Prostate gland (tissue), 2 donors: ENCODE measurements around the gene HIVEP2.

Experiments used
- POLR2A ChIP-seq: fragments of 450-650 bp; IDR thresholded peaks from one replicate; pipeline ENCODE4 v1.6.1; 2016; ENCODE audit warnings: antibody characterized with exemption, mild to moderate bottlenecking
- POLR2AphosphoS5 ChIP-seq: sonication (generic); formaldehyde crosslinking; IDR thresholded peaks from one replicate; pipeline ENCODE4 v1.6.1; 2017; ENCODE audit warnings: antibody characterized with exemption
- TF ChIP-seq, protein P1 (sequence below), 4 experiments: fragments of 200-600 bp in 2 of 4; fragments of 450-650 bp in 2 of 4; sonication (generic) in 2 of 4; IDR thresholded peaks; 1 replicate in 3 of 4; 2 replicates in 1 of 4; pipeline ENCODE4 v1.5.1; 2016 to 2019; ENCODE audit warnings: antibody characterized with exemption in 4 of 4, mild to moderate bottlenecking in 2 of 4, moderate library complexity in 2 of 4

- TF ChIP-seq, protein P1, sequence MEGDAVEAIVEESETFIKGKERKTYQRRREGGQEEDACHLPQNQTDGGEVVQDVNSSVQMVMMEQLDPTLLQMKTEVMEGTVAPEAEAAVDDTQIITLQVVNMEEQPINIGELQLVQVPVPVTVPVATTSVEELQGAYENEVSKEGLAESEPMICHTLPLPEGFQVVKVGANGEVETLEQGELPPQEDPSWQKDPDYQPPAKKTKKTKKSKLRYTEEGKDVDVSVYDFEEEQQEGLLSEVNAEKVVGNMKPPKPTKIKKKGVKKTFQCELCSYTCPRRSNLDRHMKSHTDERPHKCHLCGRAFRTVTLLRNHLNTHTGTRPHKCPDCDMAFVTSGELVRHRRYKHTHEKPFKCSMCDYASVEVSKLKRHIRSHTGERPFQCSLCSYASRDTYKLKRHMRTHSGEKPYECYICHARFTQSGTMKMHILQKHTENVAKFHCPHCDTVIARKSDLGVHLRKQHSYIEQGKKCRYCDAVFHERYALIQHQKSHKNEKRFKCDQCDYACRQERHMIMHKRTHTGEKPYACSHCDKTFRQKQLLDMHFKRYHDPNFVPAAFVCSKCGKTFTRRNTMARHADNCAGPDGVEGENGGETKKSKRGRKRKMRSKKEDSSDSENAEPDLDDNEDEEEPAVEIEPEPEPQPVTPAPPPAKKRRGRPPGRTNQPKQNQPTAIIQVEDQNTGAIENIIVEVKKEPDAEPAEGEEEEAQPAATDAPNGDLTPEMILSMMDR (IDR thresholded peaks at IDR 0.05): no peak
- TF ChIP-seq POLR2AphosphoS5: no peak
- TF ChIP-seq POLR2A: no peak
Measured at GRCh38 chr6:142787422-142787821, 157.6 kb downstream of the HIVEP2 start.
